Measurements from ENCODE around the gene DPF3. TPM values are rescaled to one million over a fixed set of nuclear protein-coding genes. Genes with fewer than 3 reads are reported as not detected.

DPF3 gene
- total RNA-seq, 1 experiment from 2014 or later, result not detected

GRCh38 chr14:72925171-72925759 is 31.4 kb upstream of the DPF3 start:
- TF ChIP-seq CTCF (conservative IDR thresholded peaks at IDR 0.05), result no peak
- TF ChIP-seq EZH2 (IDR thresholded peaks at IDR 0.05; ENCODE audit: low read depth), result no peak
- CTCF ChIA-PET, result interaction anchor here (0.7 to 1.2 kb wide), 2 partner anchors 22 to 23 kb away, joined by 3 to 8 read pairs; no protein-coding TSS in a partner anchor
- no peaks in the 10 kb centered on the region for H3K27me3 ChIP-seq (ENCODE audit: insufficient read depth, low read depth)
- peaks cover 6% of the 10 kb centered on the region for H3F3A ChIP-seq (ENCODE audit: insufficient read depth, low read depth)
- no TSS peak for BruUV-seq (replicated peaks)
- intact Hi-C loops (cut with micrococcal nuclease; ENCODE audit: unreplicated experiment), result no loop called here
- DNase-seq, result no peak
- no peaks in the 10 kb centered on the region for H3K9me2 ChIP-seq (ENCODE audit: insufficient read depth)
- no peaks in the 10 kb centered on the region for H3K4me1 ChIP-seq (replicated peaks; ENCODE audit: insufficient read depth)
- peak overlapping the region; percentile 87 for H3K4me2 ChIP-seq
- H4K20me1 ChIP-seq (ENCODE audit: insufficient read depth), result no peaks in the 10 kb centered on the region
- H3K4me3 ChIP-seq, result peak overlapping the region; percentile 89; the same call in 1 of the 2 replicates
- H2AFZ ChIP-seq, result peak overlapping the region; percentile 86
- no peaks in the 10 kb centered on the region for H3K9me3 ChIP-seq (ENCODE audit: insufficient read depth, low read depth)
- peaks cover 17% of the 10 kb centered on the region for H3K79me2 ChIP-seq (ENCODE audit: low read depth)
- POLR2A ChIA-PET (ENCODE audit: unreplicated experiment), result no interaction called here
- no peak overlapping the region for H3K27ac ChIP-seq
- no peaks in the 10 kb centered on the region for H3K36me3 ChIP-seq (ENCODE audit: low read depth)

- Histone ChIP-seq H2AFZ (no peak overlapping the region), H3K4me2 (no peak overlapping the region), H3K27ac (no peak overlapping the region), H3K27me3 (ENCODE audit: insufficient read depth, low read depth) (0 out of 2 replicates have a peak, but pooled peaks cover 6% of the 10 kb centered on the region), H4K20me1 (ENCODE audit: insufficient read depth) (no peaks in the 10 kb centered on the region), H3K4me3 (no peak overlapping the region), H3K9me3 (ENCODE audit: insufficient read depth, low read depth) (no peaks in the 10 kb centered on the region), H3K4me1 (replicated peaks; ENCODE audit: insufficient read depth) (no peaks in the 10 kb centered on the region), H3K79me2 (ENCODE audit: low read depth) (peaks cover 14% of the 10 kb centered on the region), H3K36me3 (ENCODE audit: low read depth) (no peaks in the 10 kb centered on the region), H3K9me2 (ENCODE audit: insufficient read depth) (no peaks in the 10 kb centered on the region), H3F3A (ENCODE audit: insufficient read depth, low read depth) (peaks cover 5% of the 10 kb centered on the region)
- intact Hi-C loops (cut with micrococcal nuclease; ENCODE audit: unreplicated experiment), result no loop called here
- ChIA-PET CTCF (interaction anchor here (0.7 to 1.2 kb wide), 2 partner anchors 21 to 24 kb away, joined by 3 to 8 read pairs; no protein-coding TSS in a partner anchor), POLR2A (ENCODE audit: unreplicated experiment) (interaction anchor here (0.6 to 0.7 kb wide), 2 partner anchors 134 to 461 kb away, joined by 3 to 8 read pairs; partner anchors contain the start of gene RBM25)
- TF ChIP-seq EZH2 (IDR thresholded peaks at IDR 0.05; ENCODE audit: low read depth), result no peak
- TF ChIP-seq CTCF (conservative IDR thresholded peaks at IDR 0.05), result no peak
- BruUV-seq (replicated peaks), result no TSS peak
- peak; percentile 37 for DNase-seq
These were observed 30.4 kb upstream of the DPF3 start for GRCh38 chr14:72924337-72924736.

GRCh38 chr14:72921396-72921795 is 27.5 kb upstream of the DPF3 start:
- H3K27ac ChIP-seq, result no peak overlapping the region
- ChIA-PET CTCF (interaction anchor here (0.6 kb wide), 1 partner anchor 561 kb away, joined by 4 read pairs; no protein-coding TSS in a partner anchor), POLR2A (ENCODE audit: unreplicated experiment) (no interaction called here)
- no TSS peak for BruUV-seq (replicated peaks)
- H4K20me1 ChIP-seq (ENCODE audit: insufficient read depth), result no peaks in the 10 kb centered on the region
- intact Hi-C loops (cut with micrococcal nuclease; ENCODE audit: unreplicated experiment), result no loop called here
- H3K4me1 ChIP-seq (replicated peaks; ENCODE audit: insufficient read depth), result no peaks in the 10 kb centered on the region
- peaks cover 5% of the 10 kb centered on the region; the same call in 1 of the 2 replicates for H3F3A ChIP-seq (ENCODE audit: insufficient read depth, low read depth)
- TF ChIP-seq CTCF (conservative IDR thresholded peaks at IDR 0.05), result no peak
- H3K27me3 ChIP-seq (ENCODE audit: insufficient read depth, low read depth), result 0 out of 2 replicates have a peak, but pooled peaks cover 21% of the 10 kb centered on the region
- no peaks in the 10 kb centered on the region for H3K9me2 ChIP-seq (ENCODE audit: insufficient read depth)
- no peak overlapping the region for H3K4me3 ChIP-seq
- H3K79me2 ChIP-seq (ENCODE audit: low read depth), result no peaks in the 10 kb centered on the region
- no peak overlapping the region for H2AFZ ChIP-seq
- DNase-seq, result no peak
- H3K4me2 ChIP-seq, result no peak overlapping the region
- H3K36me3 ChIP-seq (ENCODE audit: low read depth), result no peaks in the 10 kb centered on the region
- H3K9me3 ChIP-seq (ENCODE audit: insufficient read depth, low read depth), result no peaks in the 10 kb centered on the region
